Suppressor macrophage treated with lipopolysaccharide for 4 hours (primary cell): ENCODE results near the gene ACAP2.
"Not testable (repeated sequence)": the region's sequence is repeated elsewhere in the genome, so short reads cannot be mapped to it uniquely, and the experiment has no call there.

ENCODE experiments used
- DNase-seq: peaks from one replicate; pipeline ENCODE4 v3.0.0-alpha.2; 2020

Gene ACAP2

DNA sequence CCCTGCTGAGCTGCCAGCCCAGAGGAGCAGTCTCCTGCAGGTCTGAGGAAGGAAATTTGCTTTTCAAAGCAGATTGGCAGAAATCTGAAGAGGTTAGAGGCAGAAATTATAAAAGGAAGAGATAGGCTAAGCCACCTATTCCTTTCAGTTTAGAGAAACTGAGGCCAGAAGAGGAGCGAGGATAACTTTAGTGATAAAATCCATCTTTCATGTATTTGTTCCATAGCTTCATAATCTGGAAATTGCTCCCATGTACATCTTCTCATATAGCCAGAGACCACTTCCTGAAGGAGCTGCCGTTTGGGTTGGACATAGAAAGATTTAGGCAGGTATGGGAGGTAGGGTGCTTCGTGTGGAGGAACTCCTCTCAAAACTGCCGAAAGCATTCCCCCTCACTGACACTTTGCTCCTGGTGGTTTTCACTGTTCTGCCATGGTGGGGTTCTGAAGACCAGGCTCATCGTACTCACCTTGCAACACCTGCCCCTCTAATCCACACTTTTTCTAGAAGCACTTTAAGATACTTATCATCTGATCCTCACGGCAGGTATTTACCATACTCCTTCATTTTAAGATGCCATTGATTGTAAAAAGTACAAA lies 670 bp upstream of the ACAP2 start:
- no peak for DNase-seq

DNA sequence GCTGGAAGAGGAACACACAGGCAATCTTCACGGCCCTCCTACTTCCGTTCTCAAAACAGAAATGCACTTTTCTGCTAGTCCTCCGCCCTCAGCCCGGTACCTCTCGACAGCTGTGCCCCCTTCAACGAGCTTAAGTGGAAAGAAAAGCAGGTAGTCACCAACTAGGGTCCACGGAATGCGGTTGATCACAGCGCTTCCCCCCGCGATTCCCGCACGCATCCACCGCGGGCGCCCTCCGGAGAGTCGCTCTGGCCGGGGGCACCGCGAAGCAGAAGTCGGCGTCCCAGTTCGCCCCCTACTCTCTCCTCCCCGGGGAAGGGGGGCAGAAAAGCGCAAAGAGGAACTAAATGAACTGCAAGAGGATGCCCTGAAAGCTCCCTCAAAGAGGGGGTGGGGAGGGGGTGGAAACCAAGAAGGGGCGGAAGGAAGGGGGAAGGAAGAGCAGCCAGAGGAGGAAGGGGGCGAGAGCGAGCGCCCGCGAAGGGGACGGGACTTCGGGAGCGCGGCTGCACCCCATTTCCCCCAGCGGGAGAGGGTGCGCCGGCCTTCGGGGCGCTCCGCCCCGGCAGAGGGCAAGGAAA lies 738 bp downstream of the ACAP2 start:
- peak; percentile 67 for DNase-seq

DNA sequence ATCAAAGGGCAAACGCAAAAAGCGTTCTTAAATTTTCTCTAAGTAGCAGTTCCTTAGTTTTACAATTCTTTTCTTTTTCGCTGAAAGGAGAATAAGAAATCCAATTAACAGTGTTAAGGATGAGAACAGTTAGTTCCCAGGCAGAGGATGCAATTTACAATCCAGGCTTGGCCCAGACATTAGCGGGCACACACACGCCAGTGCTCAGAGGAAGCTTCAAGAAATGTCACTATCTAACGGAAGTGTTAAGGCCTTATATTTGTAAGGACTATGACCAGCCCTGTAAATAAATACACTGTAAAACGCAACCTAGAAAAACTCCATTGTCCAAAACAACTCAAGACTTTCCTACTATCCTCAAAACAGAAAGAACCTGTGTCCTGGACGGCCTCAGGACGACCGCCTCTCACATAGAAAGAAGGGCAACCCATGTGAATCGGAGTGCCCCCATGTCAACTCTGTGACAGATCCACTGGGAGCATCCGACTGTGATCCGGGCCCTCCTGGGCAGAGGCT lies 1.3 kb downstream of the ACAP2 start:
- DNase-seq: no peak

DNA sequence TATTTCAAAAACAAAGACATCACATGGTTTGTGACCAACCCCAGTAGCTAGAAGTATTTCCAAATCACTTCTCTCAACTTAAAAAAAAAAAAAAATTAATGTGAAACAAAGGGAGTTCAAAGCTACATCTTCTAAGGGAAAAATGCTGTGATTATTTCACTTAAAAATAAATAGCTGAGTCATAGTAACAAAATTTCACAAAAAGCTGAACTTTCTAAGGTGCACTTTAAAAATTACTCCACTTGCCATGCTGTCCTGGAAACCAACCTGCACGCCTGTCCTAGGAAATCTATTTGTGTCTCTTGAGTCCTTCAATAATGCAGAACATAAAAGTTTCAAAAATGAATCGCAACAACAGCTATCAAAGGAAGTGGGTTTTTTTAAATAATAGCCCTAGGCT lies 1.8 kb downstream of the ACAP2 start:
- no peak for DNase-seq

DNA sequence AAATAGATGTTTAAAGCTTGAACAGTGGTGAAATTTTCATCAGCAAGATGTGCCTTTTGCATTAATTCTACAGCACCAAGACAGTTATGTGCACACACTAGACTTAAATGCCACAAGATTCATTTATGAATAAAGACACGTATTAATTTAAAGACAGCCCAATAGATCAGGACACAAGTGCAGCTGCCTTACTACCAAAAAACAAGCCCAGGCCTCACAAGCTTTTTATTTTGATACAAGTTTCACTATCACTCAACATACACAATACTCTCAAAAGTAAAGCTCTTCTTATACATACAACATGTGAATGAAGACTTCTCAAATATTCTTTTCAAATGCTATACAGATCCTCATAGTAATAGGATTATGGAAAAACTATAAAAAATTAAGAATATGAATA lies 2.4 kb downstream of the ACAP2 start:
- DNase-seq: peak; percentile 17

DNA sequence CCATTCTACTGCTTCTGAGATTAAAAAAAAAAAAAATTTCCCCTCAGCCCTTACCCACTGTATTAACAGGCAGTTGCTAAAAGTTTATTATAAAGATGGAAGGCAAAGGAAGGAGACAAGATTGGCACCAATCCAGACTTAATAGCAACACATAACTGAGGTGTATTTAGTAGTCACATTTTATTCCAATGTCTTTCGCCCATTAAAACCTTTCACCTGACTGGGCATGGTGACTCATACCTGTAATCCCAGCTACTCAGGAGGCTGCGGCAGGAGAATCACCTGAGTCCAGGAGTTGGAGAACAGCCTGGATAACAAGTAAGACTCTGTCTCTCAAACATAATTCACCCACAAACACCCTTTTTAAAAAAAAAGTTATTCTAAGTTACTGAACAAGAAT lies 4.4 kb downstream of the ACAP2 start:
- DNase-seq: no peak

DNA sequence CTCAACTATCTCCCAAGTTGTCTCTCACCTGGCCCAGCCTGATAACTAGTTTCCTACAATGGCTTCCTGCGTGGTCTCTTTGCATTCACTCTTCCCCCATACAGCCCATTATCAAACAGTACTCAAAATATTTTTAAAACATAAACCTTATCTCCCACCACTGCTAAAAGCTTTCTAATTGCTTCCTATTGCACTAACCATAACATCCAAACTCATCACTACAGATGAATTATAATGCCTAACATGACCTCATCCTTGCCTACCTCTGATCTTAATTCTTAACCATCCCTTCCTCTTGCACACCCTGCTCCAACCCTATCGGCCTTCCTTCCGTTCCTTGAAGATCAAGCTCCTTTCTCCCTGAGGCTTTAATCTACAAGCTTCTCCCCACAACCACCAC lies 17.0 kb downstream of the ACAP2 start:
- DNase-seq: no peak

DNA sequence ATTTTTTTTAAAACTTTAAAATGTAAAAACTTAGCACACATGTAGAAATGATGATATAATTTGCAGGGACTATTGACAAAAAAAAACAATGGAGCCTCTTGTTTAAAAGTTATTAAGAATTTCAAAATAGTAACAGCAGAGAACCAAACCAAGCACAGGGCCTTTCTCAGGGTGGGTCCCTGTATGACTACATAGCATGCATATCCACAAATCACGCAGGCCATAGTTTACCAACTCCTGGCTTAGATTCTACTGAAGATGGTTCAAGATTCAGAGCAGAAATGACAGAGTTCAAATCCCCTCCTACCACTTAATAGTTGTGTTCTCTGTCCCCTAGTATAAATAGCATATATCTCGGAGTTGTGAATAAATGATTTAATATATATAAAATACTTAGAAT lies 19.0 kb downstream of the ACAP2 start:
- DNase-seq: no peak

DNA sequence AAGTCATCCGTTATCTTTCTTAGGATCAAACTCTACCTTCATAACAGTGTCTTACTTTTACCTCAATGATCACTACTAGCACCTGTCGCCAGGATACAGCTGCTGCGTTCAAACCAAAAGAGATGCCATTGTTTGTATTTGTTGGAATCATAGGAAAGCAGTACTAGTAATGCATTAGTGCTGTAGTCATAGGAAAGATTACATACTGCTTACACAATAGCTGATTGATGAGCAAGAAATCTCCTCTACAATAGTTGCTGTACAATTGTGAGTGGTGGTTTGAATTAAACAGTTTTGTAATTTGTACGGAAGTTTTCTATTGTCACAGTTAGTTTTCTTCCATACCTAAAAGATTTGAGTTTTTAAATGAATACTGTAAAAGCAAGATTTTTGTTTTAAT lies 21.4 kb downstream of the ACAP2 start:
- DNase-seq: no peak

DNA sequence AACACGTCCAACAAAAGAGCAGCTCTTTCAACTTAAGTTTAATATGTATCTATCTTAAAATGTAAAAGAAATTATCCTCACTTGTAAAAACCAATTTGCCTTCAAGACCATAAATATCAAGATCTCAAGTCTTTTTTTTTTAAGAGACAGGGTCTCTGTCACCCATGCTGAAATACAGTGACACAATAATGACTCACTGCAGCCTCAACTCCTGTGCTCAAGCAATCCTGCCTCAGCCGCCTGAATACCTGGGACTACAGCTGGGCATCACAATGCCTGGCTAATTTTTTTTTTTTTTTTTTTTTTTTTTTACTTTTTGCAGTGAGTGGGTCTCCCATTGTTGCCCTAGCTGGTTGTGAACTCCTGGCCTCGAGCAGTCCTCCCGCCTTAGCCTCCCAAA lies 26.0 kb downstream of the ACAP2 start:
- no peak for DNase-seq

DNA sequence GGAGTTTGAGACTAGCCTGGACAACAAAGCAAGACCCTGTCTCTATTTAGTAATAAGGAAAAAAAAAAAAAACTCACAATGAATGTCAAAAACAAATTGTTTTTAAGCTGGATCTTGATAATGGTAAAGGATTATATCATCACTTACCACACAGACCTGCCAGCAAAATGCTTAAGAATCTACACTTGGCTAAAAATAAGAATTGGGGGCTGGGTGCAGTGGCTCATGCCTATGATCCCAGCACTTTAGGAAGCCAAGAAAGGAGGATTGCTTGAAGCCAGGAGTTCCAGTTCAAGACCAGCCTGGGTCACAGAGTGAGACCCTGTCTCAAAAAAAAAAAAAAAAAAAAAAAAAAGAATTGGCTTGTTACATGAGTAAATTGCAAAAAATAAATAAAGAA lies 31.0 kb downstream of the ACAP2 start:
- DNase-seq: no peak

DNA sequence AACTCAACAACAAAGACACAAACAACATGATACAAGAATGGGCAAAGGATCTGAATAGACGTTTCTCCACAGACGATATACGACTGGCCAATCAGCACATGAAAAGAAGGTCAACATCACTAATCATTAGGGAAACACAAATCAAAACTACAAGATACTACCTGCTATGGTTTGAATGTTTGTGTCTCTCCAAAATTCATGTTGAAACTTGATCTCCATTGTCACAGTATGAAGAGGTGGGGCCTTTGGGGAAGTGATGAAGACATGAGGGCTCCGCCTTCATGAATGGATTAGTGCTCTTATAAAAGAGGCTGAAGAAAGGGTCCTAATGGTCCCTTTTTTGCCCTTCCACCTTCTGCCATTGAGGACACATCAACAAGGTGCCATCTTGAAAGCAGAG lies 32.3 kb downstream of the ACAP2 start:
- no peak for DNase-seq

DNA sequence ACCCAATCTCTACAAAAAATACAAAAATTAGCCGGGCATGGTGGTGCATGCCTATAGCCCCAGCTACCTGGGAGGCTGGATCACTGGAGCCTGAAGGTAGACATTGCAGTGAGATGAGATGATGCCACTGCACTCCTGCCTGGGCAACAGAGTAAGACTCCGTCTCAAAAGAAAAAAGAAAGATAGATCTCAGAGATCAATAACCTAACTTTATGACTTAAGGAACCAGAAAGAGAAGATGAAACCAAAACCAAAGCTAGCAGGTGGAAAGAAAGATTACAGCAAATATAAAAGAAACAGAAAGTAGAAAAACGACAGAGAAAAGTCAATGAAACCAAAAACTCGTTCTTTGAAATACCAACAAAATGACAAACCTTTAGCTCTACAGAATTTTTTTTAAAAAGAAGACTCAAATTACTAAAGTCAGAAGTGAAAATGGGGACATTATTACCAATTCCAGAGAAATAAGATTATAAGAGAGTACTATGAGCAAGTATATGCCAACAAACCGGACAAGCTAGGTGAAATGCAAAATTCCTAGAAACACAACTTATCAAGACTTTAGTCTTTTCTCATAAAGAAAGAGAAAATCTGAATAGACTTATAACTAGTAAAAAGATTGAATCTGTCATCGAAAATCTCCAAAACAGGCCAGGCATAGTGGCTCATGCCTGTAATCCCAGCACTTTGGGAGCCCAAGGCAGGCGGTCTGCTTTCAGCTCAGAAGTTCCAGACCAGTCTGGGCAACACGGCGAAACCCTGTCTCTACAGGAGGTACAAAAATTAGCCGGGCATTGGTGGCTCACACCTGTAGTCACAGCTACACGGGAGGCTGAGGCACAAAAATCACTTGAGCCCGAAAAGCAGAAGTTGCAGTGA lies 35.0 kb downstream of the ACAP2 start:
- no peak for DNase-seq

DNA sequence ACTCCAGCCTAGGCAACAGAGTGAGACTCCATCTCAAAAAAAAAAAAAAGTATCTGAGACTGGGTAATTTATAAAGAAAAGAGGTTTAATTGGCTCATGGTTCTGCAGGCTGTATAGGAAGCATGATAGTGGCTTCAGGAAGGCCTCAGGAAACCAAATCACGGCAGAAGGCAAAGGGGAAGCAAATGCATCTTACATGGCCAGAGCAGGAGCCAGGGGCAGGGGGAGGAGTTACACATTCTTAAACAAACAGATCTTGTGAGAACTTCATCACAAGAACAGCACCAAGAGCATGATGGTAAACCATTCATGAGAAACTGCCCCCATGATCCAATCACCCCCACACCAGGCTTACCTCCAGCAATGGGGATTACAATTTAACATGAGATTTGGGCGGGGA lies 37.2 kb downstream of the ACAP2 start:
- peak; percentile 17 for DNase-seq

DNA sequence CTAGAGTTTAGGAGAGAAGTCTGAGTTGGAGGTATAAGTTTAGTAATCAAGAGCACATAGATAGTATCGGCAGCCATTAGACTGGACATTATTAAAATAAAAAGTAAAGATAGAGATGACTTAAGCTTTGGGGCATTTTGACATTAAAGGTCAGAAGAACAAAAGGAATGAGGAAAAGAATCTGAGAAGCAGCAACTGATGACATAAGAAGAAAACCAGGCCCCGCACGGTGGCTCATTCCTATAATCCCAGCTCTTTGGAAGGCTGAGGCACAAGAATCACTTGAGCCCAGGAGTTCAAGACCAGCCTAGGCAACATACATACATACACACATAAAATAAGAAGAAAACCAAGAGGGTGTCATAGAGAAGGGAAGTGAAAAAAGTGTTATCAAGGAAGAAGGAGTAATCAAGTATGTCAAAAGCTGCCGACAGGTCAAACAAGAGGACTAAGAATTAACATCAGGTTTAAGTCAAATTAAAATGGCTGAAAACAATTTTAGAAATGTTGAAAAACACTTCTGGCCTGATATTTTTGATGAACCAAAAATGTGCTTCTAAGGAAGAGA lies 38.9 kb downstream of the ACAP2 start:
- DNase-seq: peak; percentile 9

DNA sequence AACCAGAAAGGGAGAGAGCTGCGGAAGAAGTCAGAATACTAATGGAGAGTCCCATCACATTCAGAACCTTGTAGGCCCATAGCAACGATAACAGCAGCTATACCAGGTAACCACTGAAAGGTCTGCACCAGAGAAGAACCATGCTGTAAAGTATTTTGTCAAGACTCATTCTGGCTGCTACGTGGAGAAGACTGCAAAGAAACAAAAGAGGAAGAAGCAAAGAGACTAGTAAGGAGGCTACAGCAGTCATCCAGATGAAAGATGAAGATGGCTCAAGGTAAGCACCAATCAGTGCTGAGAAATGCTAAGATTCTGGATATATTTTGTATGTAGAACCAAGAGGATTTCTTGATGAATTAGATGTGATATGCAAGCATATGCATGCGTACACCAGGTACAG lies 39.6 kb downstream of the ACAP2 start:
- no peak for DNase-seq

DNA sequence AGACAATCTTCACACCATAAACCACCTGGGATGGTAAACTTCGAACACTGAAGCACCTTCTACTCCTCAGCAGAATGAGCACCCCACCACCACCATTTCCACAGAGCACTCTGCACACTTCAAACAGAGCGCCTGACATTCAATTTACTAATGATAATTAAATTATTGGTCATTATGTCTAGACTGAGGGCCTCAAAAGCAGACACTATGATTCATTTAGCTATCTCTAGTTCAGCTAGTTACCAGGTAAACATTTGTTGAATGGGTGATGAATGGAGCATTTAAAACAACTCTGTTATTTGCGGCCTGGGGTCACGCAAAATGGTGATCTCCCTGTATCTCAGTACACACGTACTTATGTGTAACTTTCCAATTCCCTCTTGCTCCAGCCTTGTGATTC lies 40.9 kb downstream of the ACAP2 start:
- DNase-seq: no peak

DNA sequence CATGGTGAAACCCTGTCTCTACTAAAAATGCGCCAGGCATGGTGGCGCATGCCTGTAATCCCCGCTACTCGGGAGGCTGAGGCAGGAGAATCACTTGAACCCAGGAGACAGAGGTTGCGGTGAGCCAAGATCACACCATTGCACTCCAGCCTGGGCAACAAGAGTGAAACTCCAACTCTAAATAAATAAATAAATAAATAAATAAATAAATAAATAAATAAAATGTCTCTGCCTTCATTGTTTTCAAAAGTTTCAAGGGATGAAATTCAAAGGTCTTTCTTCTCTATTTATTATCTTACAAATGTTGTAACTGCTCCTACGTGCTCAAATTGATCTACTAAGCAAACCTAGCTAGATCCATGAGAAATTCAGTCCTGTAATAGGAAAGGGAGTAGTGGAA lies 44.4 kb downstream of the ACAP2 start:
- DNase-seq: not testable (repeated sequence)

DNA sequence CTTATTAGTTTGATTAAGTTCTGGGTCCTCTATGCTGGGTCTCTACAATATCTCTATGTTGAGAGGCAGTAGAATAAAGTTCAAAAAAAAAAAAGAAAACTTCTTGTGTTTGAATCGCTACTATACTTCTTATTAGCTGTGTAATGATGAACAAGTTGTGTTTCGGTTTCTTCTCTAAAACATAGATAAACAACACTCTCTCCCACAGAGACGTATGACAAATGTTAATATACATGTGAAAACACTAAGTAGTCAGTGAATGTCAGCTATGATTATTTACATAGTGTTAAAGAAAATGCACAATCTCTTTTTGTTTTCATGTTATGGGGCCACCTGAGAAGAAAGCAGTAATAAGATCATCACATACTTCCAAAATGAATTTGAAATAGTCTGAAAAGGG lies 45.3 kb downstream of the ACAP2 start:
- no peak for DNase-seq

DNA sequence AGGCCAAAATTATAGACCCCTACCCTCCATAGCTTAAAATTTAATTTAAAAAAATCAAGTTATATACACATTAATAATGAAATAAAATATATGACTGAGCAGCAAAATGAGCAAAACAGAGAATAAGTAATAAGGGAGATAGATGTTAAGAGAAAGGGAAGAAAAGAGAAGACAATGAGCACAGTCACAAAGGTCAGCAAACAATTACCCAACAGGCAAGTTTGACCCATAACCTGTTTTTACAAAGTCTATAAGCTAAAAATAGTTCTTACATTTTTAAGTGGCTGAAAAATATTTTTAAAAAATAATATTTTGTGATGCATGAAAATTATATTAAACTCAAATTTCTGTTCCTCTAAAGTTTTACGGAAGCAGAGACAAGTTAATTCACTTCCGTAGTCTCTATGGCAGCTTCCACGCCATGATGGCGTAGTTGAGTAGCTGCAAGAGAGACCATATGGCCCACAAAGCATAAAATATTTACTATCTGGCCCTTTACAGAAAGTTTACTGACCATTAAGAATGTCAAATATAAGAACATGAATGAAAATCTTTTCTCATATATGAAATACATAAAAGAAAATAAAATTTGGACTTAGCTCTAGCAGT lies 47.5 kb downstream of the ACAP2 start:
- DNase-seq: no peak

DNA sequence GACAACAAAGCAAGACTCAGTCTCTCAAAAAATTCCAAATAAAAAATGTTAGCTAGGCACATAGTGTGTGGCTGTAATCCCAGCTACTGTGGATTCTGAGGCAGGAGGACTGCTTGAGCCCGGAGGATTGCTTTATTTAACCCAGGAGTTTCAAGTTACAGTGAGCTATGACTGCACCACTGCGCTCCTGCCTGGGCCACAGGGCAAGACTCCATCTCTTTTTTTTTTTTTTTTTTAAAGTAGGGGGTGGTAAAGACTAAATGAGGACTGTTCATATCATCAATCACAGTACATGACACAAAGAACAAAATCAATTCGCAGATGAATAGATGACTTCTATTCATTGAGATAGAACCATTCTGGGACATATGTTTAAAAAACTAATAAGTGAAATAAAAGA lies 48.1 kb downstream of the ACAP2 start:
- no peak for DNase-seq

DNA sequence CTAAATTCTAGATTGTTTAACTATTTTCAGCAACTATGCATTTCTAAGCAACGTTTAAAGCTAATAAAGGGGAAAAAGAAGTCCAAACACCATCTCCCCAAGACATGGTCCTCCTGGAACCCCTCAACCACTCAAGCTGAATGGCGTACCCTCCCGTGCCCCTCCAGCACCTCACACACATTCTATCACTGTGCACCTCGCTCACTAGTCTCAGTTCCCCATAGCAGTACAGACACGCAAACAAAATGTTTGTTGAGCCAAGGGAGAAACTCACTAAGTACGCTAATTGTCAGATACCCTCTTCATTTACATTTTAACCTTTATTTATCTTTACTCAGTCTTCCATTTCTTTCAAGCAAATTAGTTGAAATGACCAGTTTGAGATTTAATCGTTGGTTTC lies 48.8 kb downstream of the ACAP2 start:
- no peak for DNase-seq

DNA sequence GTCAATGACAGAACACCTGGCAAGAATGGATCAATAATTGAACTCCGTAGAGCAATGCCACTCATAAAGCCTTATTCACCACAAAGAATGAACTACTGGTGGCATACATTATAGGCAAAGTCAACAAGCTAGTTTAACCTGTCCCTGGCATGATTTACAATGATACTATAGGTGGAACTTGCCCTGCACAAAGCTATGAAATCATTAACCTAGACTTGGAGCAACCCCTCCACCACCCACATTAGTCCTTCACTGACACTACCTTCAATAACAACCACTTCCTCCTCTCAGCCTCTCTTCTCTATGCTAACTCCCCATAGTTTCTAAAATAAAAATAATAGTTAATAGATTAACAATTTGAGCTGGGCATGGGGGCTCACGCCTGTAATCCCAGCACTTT lies 54.4 kb downstream of the ACAP2 start:
- no peak for DNase-seq
